Measurements from ENCODE around the gene CLDN5.

The CLDN5 gene

DNA sequence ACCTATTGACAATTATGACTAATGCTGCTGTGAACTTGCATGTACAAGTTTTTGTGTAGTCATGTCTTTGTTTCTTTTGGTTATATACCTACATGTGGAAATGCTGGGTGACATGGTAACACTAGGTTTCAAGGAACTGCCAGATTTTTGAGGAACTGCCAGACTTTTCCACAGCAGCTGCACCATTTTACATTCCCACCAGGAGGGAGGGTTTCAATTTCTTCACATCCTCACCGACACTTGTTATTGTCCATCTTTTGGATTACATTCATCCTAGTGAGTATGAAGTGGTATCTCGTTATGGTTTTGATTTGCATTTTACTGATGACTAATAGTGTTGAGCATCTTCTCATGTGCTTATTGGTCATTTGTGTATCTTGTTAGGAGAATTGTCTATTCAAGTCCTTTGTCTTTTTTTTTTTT is 13.3 kb downstream of the CLDN5 start:
- H3K36me3 ChIP-seq (ENCODE audit: control insufficient read depth, insufficient read depth, low read length) = peaks cover 6% of the 10 kb centered on the region
- H3K4me3 ChIP-seq (replicated peaks; ENCODE audit: low read depth, low read length) = no peak overlapping the region
- TF ChIP-seq, protein P1, sequence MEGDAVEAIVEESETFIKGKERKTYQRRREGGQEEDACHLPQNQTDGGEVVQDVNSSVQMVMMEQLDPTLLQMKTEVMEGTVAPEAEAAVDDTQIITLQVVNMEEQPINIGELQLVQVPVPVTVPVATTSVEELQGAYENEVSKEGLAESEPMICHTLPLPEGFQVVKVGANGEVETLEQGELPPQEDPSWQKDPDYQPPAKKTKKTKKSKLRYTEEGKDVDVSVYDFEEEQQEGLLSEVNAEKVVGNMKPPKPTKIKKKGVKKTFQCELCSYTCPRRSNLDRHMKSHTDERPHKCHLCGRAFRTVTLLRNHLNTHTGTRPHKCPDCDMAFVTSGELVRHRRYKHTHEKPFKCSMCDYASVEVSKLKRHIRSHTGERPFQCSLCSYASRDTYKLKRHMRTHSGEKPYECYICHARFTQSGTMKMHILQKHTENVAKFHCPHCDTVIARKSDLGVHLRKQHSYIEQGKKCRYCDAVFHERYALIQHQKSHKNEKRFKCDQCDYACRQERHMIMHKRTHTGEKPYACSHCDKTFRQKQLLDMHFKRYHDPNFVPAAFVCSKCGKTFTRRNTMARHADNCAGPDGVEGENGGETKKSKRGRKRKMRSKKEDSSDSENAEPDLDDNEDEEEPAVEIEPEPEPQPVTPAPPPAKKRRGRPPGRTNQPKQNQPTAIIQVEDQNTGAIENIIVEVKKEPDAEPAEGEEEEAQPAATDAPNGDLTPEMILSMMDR (IDR thresholded peaks at IDR 0.05; ENCODE audit: insufficient read depth, low read length, poor library complexity, severe bottlenecking) = no peak
- H3K27me3 ChIP-seq (replicated peaks; ENCODE audit: control insufficient read depth, insufficient read depth, low read length) = no peaks in the 10 kb centered on the region
- no peak for DNase-seq (ENCODE audit: extremely low read depth, insufficient read length)

DNA sequence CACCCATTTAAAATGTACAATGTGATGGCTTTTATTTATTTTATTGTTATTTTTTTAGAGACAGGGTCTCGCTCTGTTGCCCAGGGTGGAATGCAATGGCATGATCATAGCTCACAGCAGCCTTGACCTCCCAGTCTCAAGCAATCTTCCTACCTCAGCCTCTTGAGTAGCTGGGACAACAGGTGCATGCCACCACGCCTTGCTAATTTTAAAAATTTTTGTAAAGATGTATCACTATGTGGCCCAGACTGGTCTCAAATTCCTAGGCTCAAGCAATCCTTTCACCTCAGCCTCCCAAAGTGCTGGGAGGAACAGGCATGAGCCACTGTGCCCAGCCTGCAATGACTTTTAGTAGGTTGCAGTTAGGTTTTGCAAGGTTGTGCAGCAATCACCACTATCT is 14.3 kb downstream of the CLDN5 start:
- Histone ChIP-seq H3K4me3 (replicated peaks; ENCODE audit: low read depth, low read length) (no peak overlapping the region), H3K36me3 (ENCODE audit: control insufficient read depth, insufficient read depth, low read length) (peaks cover 8% of the 10 kb centered on the region)
- TF ChIP-seq, protein P1 (IDR thresholded peaks at IDR 0.05; ENCODE audit: insufficient read depth, low read length, poor library complexity, severe bottlenecking) = no peak

DNA sequence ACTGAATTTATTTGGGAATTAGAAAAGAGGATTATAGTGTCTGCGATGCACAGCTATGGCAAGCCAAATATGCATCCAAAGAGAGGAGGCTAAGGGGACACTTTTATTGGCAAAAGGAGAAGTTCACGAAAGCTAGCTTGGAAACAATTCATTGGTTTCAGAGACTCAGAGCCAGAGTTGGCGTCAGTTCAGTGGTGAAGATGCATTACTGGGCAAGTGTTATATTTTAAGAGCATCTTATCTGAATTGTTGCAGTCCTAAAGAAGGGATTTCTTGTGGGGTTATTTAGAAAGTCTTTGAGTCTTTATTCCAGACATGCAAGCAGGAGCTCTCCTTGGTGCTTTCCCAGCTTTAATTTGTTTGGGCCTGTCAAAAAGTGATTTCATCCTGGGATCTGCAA is 15.0 kb downstream of the CLDN5 start:
- no peak for DNase-seq (ENCODE audit: extremely low read depth, insufficient read length)
- Histone ChIP-seq H3K27me3 (replicated peaks; ENCODE audit: control insufficient read depth, insufficient read depth, low read length) (no peaks in the 10 kb centered on the region), H3K36me3 (ENCODE audit: control insufficient read depth, insufficient read depth, low read length) (peaks cover 7% of the 10 kb centered on the region), H3K4me3 (replicated peaks; ENCODE audit: low read depth, low read length) (no peak overlapping the region)
- TF ChIP-seq, protein P1 (IDR thresholded peaks at IDR 0.05; ENCODE audit: insufficient read depth, low read length, poor library complexity, severe bottlenecking) = no peak

More for the DNA sequence above, 14.3 kb downstream of the CLDN5 start:
- DNase-seq (ENCODE audit: extremely low read depth, insufficient read length) = no peak
- no peaks in the 10 kb centered on the region for H3K27me3 ChIP-seq (replicated peaks; ENCODE audit: control insufficient read depth, insufficient read depth, low read length)

DNA sequence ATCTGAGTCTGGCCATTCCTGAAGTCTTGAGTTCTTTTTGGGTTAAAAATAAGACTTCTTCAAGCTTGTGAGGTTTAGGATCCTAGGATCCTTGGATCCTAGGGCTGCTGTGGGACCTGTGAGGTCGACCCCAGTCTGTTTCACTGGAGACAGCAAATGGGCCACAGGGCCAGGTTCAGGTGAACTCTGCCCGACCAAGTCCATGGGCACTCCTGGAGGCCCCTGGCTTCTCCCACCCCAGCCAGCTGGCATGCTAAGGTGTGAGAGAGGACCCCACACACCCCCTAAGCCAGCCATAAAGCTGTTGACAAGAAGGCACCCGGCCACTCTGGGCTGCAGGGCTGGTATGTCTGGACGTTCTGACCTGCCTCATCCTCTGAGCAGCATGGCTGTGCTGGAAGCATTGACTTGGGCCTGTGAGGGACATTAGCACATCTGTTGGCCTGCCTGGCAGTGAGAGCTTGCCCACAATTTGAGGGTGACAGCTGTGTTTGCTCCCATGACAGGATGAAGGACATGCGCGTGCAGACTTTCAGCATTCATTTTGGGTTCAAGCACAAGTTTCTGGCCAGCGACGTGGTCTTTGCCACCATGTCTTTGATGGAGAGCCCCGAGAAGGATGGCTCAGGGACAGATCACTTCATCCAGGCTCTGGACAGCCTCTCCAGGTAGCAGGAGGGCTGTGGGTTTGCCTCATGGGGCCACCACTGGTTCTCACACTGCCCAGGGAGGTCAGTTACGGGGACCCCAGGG is 16.0 kb downstream of the CLDN5 start:
- no peak for DNase-seq (ENCODE audit: extremely low read depth, insufficient read length)
- H3K4me3 ChIP-seq (replicated peaks; ENCODE audit: low read depth, low read length) = no peak overlapping the region
- TF ChIP-seq, protein P1 (IDR thresholded peaks at IDR 0.05; ENCODE audit: insufficient read depth, low read length, poor library complexity, severe bottlenecking) = no peak
- peaks cover 6% of the 10 kb centered on the region for H3K36me3 ChIP-seq (ENCODE audit: control insufficient read depth, insufficient read depth, low read length)
- H3K27me3 ChIP-seq (replicated peaks; ENCODE audit: control insufficient read depth, insufficient read depth, low read length) = no peaks in the 10 kb centered on the region

DNA sequence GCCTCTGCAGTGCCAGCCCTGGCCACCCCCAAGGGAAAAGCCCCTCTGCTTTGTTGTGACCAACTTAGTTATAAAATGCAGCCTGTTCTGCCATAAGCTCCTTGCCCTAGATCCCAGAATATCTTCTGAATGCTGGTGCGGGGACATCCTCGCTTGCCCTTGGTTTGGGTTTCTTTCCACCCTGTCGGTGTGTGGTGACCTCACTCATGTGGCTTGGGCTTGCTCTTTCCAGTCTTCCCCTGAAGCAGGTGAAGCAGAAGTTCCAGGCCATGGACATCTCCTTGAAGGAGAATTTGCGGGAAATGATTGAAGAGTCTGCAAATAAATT is 16.7 kb downstream of the CLDN5 start:
- Histone ChIP-seq H3K4me3 (replicated peaks; ENCODE audit: low read depth, low read length) (no peak overlapping the region), H3K36me3 (ENCODE audit: control insufficient read depth, insufficient read depth, low read length) (peaks cover 6% of the 10 kb centered on the region), H3K27me3 (replicated peaks; ENCODE audit: control insufficient read depth, insufficient read depth, low read length) (no peaks in the 10 kb centered on the region)
- TF ChIP-seq, protein P1 (IDR thresholded peaks at IDR 0.05; ENCODE audit: insufficient read depth, low read length, poor library complexity, severe bottlenecking) = no peak
- no peak for DNase-seq (ENCODE audit: extremely low read depth, insufficient read length)

DNA sequence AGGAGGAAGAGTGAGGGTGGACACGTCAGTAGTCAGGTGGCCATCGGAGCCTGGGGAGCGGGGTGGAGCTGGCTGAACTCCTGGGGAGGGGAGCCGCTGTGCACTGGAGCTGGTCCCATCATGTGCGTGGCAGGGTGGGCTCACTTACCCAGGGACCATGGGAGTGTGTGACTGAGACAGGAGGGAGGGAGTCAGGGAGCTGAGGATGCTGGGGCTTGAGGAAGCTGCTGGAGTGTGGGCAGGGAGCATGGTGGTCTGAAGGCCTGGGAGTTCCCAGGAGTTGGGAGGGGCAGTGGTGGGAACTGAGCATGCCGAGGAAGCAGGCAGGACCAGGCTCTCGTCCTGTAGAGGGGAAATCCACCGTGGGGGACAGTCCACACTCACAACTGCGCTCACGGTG is 18.0 kb downstream of the CLDN5 start:
- TF ChIP-seq, protein P1 (IDR thresholded peaks at IDR 0.05; ENCODE audit: insufficient read depth, low read length, poor library complexity, severe bottlenecking) = no peak
- peaks cover 6% of the 10 kb centered on the region for H3K36me3 ChIP-seq (ENCODE audit: control insufficient read depth, insufficient read depth, low read length)
- no peak for DNase-seq (ENCODE audit: extremely low read depth, insufficient read length)
- H3K4me3 ChIP-seq (replicated peaks; ENCODE audit: low read depth, low read length) = no peak overlapping the region
- no peaks in the 10 kb centered on the region for H3K27me3 ChIP-seq (replicated peaks; ENCODE audit: control insufficient read depth, insufficient read depth, low read length)

All from GM06990 (cell line).